ENCODE measurements around the gene FOXD1.

DNA sequence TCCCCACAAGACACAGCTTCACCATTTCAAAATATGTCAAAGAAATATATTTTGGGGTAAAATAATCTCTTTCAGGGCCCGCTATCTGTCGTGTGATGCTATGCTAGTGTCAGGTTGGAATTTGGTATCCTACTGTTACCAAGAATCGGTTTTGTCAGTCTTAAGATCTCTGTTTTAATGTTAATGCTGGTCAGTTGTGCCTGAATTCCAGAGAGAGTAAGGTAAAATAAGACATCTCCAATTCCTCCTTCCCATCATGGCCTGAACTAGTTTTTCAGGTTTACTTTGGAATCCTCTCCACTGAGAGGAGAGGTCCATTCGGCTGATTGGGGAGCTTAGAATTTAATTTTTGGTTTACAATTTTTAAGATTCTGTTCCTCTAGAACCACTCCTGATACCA is 39.2 kb upstream of the FOXD1 start:
- TF ChIP-seq, protein P1, sequence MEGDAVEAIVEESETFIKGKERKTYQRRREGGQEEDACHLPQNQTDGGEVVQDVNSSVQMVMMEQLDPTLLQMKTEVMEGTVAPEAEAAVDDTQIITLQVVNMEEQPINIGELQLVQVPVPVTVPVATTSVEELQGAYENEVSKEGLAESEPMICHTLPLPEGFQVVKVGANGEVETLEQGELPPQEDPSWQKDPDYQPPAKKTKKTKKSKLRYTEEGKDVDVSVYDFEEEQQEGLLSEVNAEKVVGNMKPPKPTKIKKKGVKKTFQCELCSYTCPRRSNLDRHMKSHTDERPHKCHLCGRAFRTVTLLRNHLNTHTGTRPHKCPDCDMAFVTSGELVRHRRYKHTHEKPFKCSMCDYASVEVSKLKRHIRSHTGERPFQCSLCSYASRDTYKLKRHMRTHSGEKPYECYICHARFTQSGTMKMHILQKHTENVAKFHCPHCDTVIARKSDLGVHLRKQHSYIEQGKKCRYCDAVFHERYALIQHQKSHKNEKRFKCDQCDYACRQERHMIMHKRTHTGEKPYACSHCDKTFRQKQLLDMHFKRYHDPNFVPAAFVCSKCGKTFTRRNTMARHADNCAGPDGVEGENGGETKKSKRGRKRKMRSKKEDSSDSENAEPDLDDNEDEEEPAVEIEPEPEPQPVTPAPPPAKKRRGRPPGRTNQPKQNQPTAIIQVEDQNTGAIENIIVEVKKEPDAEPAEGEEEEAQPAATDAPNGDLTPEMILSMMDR (IDR thresholded peaks at IDR 0.05; ENCODE audit: low read depth, low read length, poor library complexity, severe bottlenecking) = no peak
- no peak for TF ChIP-seq EZH2phosphoT487 (IDR thresholded peaks at IDR 0.05; ENCODE audit: borderline replicate concordance, low read length)

All from DOHH2 (cell line).